GM19328 (cell line): ENCODE results near the gene TMEM184B.

Experiments
- ATAC-seq: cut with Tn5 transposase; IDR thresholded peaks from one replicate; pipeline ENCODE4 v1.9.1; 2021; ENCODE audit warnings: mild to moderate bottlenecking, moderate library complexity; ENCODE audit not compliant: unreplicated experiment

The TMEM184B gene

GRCh38 chr22:38272373-38273134 is at the start of gene TMEM184B:
Gene TMEM184B (minus strand): TSS chr22:38273010. CDS start chr22:38247961, 25,049 bp downstream.
- ATAC-seq = peak; percentile 67

GRCh38 chr22:38320605-38321402 is 48.0 kb upstream of the TMEM184B start:
- no peak for ATAC-seq

- ATAC-seq = no peak
These were observed 46.3 kb upstream of the TMEM184B start for GRCh38 chr22:38318792-38319773.

GRCh38 chr22:38317995-38318715 is 45.3 kb upstream of the TMEM184B start:
- no peak for ATAC-seq

DNA sequence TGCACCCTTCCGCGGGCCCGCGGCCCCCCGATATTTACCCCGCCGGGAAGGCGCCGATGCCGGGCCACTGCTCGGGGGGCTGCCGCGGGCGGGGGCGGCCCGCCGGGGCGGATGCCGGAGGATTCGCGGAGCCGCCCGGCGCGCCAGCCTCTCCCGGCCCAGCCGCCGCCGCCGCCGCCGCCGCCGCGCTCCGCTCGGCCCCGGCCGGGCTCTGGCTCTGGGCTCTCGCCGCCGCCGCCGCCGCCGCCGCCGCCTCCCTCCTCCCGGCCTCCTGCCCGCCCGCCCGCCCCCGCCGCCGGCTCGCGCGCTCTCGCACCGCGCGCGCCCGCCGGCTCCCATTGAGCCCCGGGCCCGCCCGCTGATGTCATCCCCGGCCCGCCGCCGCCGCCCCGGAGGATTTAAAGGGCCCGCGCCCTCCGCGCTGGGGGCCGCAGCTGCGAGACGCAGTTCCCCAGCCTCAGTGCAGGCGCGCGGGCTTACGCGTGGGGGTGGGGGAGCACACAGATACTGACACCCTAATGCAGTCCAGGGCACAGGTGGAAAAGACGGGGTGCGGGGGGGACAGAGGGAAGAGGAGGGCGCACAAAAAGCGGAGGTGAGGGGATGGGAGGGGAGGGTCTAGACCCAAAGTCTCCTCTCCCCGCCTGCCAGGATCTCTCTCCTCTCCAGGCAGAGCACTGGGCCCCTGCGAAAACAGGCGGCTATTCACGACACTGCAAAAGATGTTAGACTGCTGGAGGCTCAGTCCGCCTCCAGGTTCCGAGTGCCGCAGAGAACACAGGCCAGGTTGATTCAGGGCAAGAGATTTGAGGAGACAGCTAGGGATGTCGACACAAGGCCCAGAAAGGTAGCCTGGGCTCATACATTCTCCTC is 44.5 kb upstream of the TMEM184B start, which contains the start of gene CSNK1E:
TSS of gene CSNK1E (minus strand) at position 312 of the 873 bp plus-strand sequence. CDS start 3,276 bp downstream, outside the sequence.
- ATAC-seq = peak; percentile 38

GRCh38 chr22:38316364-38317121 is 43.7 kb upstream of the TMEM184B start:
- peak; percentile 44 for ATAC-seq

GRCh38 chr22:38315823-38316363 is 43.1 kb upstream of the TMEM184B start:
- no peak for ATAC-seq

DNA sequence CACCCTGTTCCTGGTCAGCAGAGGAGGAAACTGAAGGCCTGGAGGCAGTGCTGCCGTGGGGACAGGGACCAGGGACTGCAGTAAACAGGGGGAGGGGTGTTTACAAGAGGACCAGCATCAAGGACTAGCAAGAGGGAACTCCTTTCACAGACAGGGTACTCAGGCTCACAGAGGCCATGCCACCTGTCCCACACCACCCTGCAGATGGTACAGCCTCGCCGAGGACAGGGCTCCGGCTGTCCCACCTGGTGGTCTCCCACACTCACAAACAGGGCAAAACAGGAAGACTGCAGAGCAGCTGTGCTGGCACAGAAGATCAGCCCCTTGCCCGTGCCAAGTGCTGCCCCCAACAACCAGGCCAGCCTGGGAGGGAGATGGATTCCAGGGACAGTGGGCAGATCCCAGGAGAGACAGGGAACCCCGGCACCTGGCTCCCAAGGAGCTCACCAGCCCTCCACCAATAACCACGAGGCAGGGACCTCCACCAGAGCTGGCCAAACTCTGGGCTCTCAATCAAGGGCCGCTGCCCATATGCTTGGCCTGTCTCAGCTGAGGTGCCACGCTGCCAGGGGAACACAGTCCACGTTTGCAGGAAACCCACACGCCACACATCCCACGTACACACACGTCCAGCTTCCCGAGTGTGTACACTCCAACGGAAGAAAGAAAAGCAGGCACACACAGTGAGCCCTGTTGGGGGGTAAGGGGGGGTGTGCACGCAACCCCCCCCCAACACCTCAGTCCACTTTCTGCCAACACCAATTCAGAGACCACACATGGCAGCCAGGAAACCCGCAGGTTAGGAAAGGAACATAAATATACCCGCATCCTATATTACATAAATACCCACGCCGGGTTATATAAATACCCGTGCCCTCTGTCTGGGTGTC is 42.4 kb upstream of the TMEM184B start:
- no peak for ATAC-seq

GRCh38 chr22:38314051-38314932 is 41.5 kb upstream of the TMEM184B start:
- no peak for ATAC-seq

DNA sequence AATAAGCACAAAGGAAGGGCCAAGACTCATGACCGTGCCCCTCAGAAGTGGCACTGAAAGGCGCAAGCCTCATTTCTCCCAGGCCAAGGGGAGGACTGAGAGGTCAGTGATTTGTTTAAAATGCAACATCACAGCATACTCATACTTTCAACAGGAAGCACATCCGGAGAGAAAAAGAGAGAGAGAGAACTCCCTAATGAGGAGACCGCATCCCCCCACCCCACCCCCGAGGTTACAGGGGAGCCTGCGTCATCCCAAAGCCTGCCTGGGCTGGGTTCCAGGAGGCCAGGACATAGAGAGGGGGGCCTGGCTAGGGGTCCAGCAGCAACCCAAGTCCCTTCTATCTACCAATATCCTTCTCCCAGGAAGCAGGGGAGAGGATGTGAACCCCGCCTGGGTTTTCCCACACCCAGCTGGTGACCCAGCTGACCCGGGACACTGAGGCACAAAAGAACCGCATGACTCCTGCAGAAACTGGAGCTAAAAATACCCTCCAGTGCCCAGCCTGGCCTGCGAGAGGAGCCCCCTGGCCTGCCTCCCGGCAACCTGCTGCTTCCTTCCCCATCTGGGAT is 40.7 kb upstream of the TMEM184B start:
- no peak for ATAC-seq

GRCh38 chr22:38312261-38312800 is 39.5 kb upstream of the TMEM184B start:
- ATAC-seq = no peak

- no peak for ATAC-seq
These were observed 38.5 kb upstream of the TMEM184B start for GRCh38 chr22:38311323-38311620.

DNA sequence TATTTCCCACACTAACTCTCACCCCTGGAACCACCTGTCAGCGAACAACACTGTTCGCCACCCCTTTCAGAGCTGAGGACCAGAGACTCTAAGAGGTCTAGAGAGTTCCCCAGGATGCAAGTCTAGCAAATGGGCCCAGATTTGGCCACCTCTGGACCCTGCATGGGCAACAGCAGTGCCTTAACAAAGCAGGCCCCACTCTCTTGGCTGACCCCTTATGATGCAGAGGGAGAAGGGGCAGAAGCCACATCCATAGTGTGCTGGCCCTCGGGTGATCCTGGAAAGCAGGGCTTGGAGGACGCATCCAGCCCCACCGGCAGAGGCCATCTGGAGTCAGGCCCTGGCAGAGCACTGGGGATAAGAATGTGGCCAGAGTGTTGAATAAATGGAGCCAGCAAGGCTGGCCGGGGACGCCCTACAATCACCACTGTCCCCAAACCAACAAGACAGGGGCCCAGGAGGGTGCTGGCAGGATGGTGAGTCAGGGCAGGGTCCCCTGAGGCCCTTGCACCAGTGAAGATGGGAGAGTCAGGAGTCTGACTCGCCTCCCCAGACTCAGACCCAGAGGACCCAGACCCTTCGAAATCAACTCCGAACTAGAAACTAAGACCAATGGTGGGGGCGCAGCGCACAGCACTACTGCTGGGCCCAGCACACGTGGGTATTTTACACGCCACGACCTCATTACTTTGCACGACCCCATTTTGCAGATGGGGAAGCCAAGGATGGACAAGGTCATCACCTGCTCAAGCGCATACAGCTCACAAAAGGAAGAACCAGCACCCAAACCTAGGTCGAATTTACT is 37.9 kb upstream of the TMEM184B start:
- no peak for ATAC-seq

GRCh38 chr22:38309614-38310517 is 37.1 kb upstream of the TMEM184B start:
- no peak for ATAC-seq
